OCI-LY3 (cell line): ENCODE data around the gene FBXO11.

ENCODE experiments used
- H2AFZ ChIP-seq: fragments of 200-600, 300-600 bp; shearing (Covaris generic); 2 replicates; pipeline ENCODE4 v1.6.0; 2014; ENCODE audit warnings: antibody characterized with exemption, low read depth, low read length
- H3K27ac ChIP-seq: fragments of 200-600, 300-600 bp; sonication (generic); 2 replicates; pipeline ENCODE4 v1.5.1; 2014; ENCODE audit warnings: mild to moderate bottlenecking, low read length, moderate library complexity, mixed read lengths
- H3K27me3 ChIP-seq: fragments of 200-600, 300-600 bp; sonication (generic); 2 replicates; pipeline ENCODE4 v1.6.1; 2014; ENCODE audit warnings: low read depth, low read length, mixed read lengths
- H3K36me3 ChIP-seq: fragments of 200-600, 300-600 bp; sonication (generic); replicated peaks from 2 replicates; pipeline ENCODE3; 2014; ENCODE audit warnings: low read depth, low read length, mixed read lengths
- H3K4me1 ChIP-seq: fragments of 300-600, 200-600 bp; sonication (generic); 2 replicates; pipeline ENCODE4 v1.6.1; 2014; ENCODE audit warnings: low read length, mixed read lengths
- H3K4me2 ChIP-seq: fragments of 200-600, 300-600 bp; sonication (generic); 2 replicates; pipeline ENCODE4 v1.6.1; 2014; ENCODE audit warnings: low read length, mixed read lengths
- H3K4me3 ChIP-seq: fragments of 300-600, 200-600 bp; sonication (generic); 2 replicates; pipeline ENCODE4 v1.5.1; 2014; ENCODE audit warnings: antibody characterized with exemption, mild to moderate bottlenecking, low read length, moderate library complexity
- H3K79me2 ChIP-seq: fragments of 300-600, 200-600 bp; shearing (Covaris generic); 2 replicates; pipeline ENCODE4 v1.6.1; 2014; ENCODE audit warnings: mild to moderate bottlenecking, low read length, mixed read lengths
- H3K9ac ChIP-seq: fragments of 300-600, 200-600 bp; shearing (Covaris generic); 2 replicates; pipeline ENCODE4 v1.6.0; 2014; ENCODE audit warnings: mild to moderate bottlenecking, low read length, moderate library complexity
- H3K9me3 ChIP-seq: fragments of 200-600, 300-600 bp; shearing (Covaris generic); 2 replicates; pipeline ENCODE4 v1.6.1; 2014; ENCODE audit warnings: low read length, mixed read lengths; ENCODE audit not compliant: insufficient read depth
- H4K20me1 ChIP-seq: fragments of 200-600, 300-600 bp; sonication (generic); 2 replicates; pipeline ENCODE4 v1.6.1; 2016; ENCODE audit warnings: low read length, mixed read lengths; ENCODE audit not compliant: insufficient read depth
- EZH2phosphoT487 ChIP-seq: fragments of 200-600 bp; shearing (Covaris generic); IDR thresholded peaks from 2 replicates; pipeline ENCODE4 v1.6.1; 2018; ENCODE audit warnings: antibody characterized with exemption, mixed run types, low read depth
- TF ChIP-seq, protein P1 (sequence below): fragments of 200-600, 300-600 bp; sonication (generic); IDR thresholded peaks from 2 replicates; pipeline ENCODE4 v1.5.1; 2014; ENCODE audit warnings: antibody characterized with exemption, low read length, low read depth

FBXO11 gene

GRCh38 chr2:47876912-47877311 lies 29.4 kb downstream of the FBXO11 start:
- Histone ChIP-seq H4K20me1 (peaks cover 76% of the 10 kb centered on the region), H3K4me1 (no peaks in the 10 kb centered on the region), H3K4me3 (no peak overlapping the region), H3K4me2 (no peak overlapping the region), H2AFZ (no peak overlapping the region), H3K27ac (no peak overlapping the region), H3K36me3 (peaks cover 8% of the 10 kb centered on the region), H3K79me2 (peaks cover 81% of the 10 kb centered on the region), H3K27me3 (no peaks in the 10 kb centered on the region), H3K9me3 (no peaks in the 10 kb centered on the region), H3K9ac (no peak overlapping the region)
- TF ChIP-seq, protein P1, sequence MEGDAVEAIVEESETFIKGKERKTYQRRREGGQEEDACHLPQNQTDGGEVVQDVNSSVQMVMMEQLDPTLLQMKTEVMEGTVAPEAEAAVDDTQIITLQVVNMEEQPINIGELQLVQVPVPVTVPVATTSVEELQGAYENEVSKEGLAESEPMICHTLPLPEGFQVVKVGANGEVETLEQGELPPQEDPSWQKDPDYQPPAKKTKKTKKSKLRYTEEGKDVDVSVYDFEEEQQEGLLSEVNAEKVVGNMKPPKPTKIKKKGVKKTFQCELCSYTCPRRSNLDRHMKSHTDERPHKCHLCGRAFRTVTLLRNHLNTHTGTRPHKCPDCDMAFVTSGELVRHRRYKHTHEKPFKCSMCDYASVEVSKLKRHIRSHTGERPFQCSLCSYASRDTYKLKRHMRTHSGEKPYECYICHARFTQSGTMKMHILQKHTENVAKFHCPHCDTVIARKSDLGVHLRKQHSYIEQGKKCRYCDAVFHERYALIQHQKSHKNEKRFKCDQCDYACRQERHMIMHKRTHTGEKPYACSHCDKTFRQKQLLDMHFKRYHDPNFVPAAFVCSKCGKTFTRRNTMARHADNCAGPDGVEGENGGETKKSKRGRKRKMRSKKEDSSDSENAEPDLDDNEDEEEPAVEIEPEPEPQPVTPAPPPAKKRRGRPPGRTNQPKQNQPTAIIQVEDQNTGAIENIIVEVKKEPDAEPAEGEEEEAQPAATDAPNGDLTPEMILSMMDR = no peak
- TF ChIP-seq EZH2phosphoT487 = no peak

- no peak overlapping the region for H3K4me2 ChIP-seq
- peaks cover 86% of the 10 kb centered on the region for H3K79me2 ChIP-seq
- H3K4me1 ChIP-seq = no peaks in the 10 kb centered on the region
- no peak overlapping the region for H2AFZ ChIP-seq
- no peaks in the 10 kb centered on the region for H3K27me3 ChIP-seq
- H4K20me1 ChIP-seq = peaks cover 79% of the 10 kb centered on the region
- H3K9ac ChIP-seq = no peak overlapping the region
- H3K36me3 ChIP-seq = peaks cover 12% of the 10 kb centered on the region
- TF ChIP-seq EZH2phosphoT487 = no peak
- TF ChIP-seq, protein P1 = no peak
- no peak overlapping the region for H3K4me3 ChIP-seq
- H3K9me3 ChIP-seq = no peaks in the 10 kb centered on the region
- H3K27ac ChIP-seq = no peak overlapping the region
Measured at GRCh38 chr2:47872941-47873340, 33.4 kb downstream of the FBXO11 start.

DNA sequence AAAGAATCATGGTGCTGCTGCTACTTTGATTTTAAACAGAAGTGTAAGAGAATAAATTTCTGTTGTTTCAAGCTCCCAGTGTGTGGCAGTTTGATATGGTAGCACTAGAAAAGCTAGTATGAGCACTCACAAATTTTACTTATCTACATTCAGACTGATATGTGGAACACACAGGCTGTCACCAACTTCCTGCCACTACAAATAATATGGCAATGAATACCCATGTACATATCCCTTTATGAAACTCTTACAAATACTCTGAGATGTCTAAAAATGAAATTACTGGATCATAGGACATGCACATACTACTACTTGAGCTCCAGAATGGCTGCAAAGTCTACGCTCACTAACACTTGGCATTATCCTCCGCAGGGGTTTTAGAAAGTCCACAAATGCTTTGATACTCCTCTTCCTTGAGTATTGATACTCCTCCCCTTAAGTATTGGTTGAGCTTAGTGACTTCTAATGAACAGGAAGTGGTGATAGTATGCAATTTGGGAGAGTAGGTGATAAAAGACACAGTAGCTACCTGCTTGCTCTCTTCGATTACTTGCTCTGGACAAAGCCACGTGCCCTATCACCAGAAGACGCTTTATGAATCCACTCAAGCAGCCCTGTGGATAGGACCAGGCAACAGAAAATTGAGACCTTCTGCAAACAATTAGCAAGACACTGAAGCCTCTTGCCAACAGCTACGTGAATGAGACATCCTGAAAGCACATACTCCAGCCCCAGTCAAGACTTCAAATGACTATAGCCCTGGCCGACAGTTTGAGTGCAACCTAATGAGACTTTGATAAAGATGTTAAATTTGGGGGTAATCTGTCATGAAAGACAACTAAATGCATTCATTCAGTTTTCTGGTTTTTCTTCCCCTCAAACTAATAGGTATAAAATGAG lies 35.4 kb downstream of the FBXO11 start:
- Histone ChIP-seq H3K9me3 (no peaks in the 10 kb centered on the region), H3K27me3 (no peaks in the 10 kb centered on the region), H3K4me1 (no peaks in the 10 kb centered on the region), H3K79me2 (peaks cover 87% of the 10 kb centered on the region), H3K4me2 (no peak overlapping the region), H3K36me3 (peaks cover 12% of the 10 kb centered on the region), H3K9ac (no peak overlapping the region), H3K4me3 (no peak overlapping the region), H3K27ac (no peak overlapping the region), H4K20me1 (peaks cover 79% of the 10 kb centered on the region), H2AFZ (no peak overlapping the region)
- TF ChIP-seq, protein P1 = no peak
- TF ChIP-seq EZH2phosphoT487 = no peak

GRCh38 chr2:47869859-47870595 lies 36.3 kb downstream of the FBXO11 start:
- no peaks in the 10 kb centered on the region for H3K4me1 ChIP-seq
- no peak overlapping the region for H3K9ac ChIP-seq

More at GRCh38 chr2:47869859-47870595, 36.3 kb downstream of the FBXO11 start:
- Histone ChIP-seq H2AFZ (no peak overlapping the region), H3K4me2 (no peak overlapping the region), H4K20me1 (peaks cover 84% of the 10 kb centered on the region), H3K9me3 (no peaks in the 10 kb centered on the region), H3K36me3 (peaks cover 12% of the 10 kb centered on the region), H3K4me3 (no peak overlapping the region), H3K27ac (no peak overlapping the region), H3K79me2 (peaks cover 91% of the 10 kb centered on the region), H3K27me3 (no peaks in the 10 kb centered on the region)
- TF ChIP-seq EZH2phosphoT487 = no peak
- TF ChIP-seq, protein P1 = no peak
